Liver (tissue), 9 donors: Measurements from ENCODE around the gene TMEM86B. TPM values are rescaled to one million over a fixed set of nuclear protein-coding genes. Genes with fewer than 3 reads are reported as not detected.

Experiments
- DNase-seq: peaks from one replicate; pipeline ENCODE4 v3.0.0-alpha.2; 2017; ENCODE audit warnings: low spot score
- H3K27ac ChIP-seq, 2 donors: one replicate each; pipeline ENCODE4 v1.7.0; 2013; ENCODE audit warnings: inconsistent platforms in 2 of 2, low read length in 2 of 2, control low read depth in 1 of 2, low read depth in 1 of 2, mild to moderate bottlenecking in 1 of 2
- H3K27me3 ChIP-seq, 4 donors: one replicate each; pipeline versions ENCODE4 v1.6.1 to v1.7.0; 2013; ENCODE audit warnings: low read length in 3 of 4, inconsistent platforms in 1 of 4, mild to moderate bottlenecking in 1 of 4, moderate library complexity in 1 of 4; ENCODE audit not compliant: control insufficient read depth in 4 of 4, insufficient read depth in 4 of 4
- H3K36me3 ChIP-seq, 4 donors: one replicate each; pipeline versions ENCODE4 v1.6.1 to v1.7.0; 2013; ENCODE audit warnings: low read length in 3 of 4, mild to moderate bottlenecking in 3 of 4, low read depth in 1 of 4, moderate library complexity in 1 of 4; ENCODE audit not compliant: control insufficient read depth in 4 of 4, insufficient read depth in 3 of 4
- H3K4me1 ChIP-seq, 4 donors: one replicate each; pipeline versions ENCODE4 v1.6.1 to v1.7.0; 2013; ENCODE audit warnings: low read length in 3 of 4, mild to moderate bottlenecking in 3 of 4, moderate library complexity in 1 of 4; ENCODE audit not compliant: control insufficient read depth in 4 of 4, insufficient read depth in 4 of 4
- H3K4me3 ChIP-seq, 3 donors: one replicate each; pipeline versions ENCODE4 v1.6.1 to v1.7.0; 2013; ENCODE audit warnings: low read length in 3 of 3, control low read depth in 1 of 3, low read depth in 1 of 3, mild to moderate bottlenecking in 1 of 3
- H3K9ac ChIP-seq, 2 donors: one replicate each; pipeline ENCODE4 v1.7.0; 2013; ENCODE audit warnings: low read length in 2 of 2, mild to moderate bottlenecking in 2 of 2, moderate library complexity in 2 of 2, control low read depth in 1 of 2, low read depth in 1 of 2
- H3K9me3 ChIP-seq, 4 donors: one replicate each; pipeline versions ENCODE4 v1.6.1 to v1.7.0; 2013; ENCODE audit warnings: low read length in 3 of 4; ENCODE audit not compliant: control insufficient read depth in 4 of 4
- CTCF ChIP-seq: fragments of 150-350 bp; IDR thresholded peaks from 2 replicates; pipeline ENCODE4 v1.5.1; 2017; ENCODE audit warnings: improper control_type of control experiment, low read depth, low read length; ENCODE audit not compliant: missing input control
- EGR1 ChIP-seq, 2 donors: IDR thresholded peaks; 2 replicates each; pipeline ENCODE4 v1.6.1; 2016 to 2018; ENCODE audit warnings: antibody characterized with exemption in 2 of 2, low read depth in 2 of 2
- FOXA1 ChIP-seq: IDR thresholded peaks from 2 replicates; pipeline ENCODE4 v1.6.1; 2016; ENCODE audit warnings: antibody characterized with exemption
- FOXA2 ChIP-seq: IDR thresholded peaks from 2 replicates; pipeline ENCODE4 v1.6.1; 2016; ENCODE audit warnings: antibody characterized with exemption
- HNF4G ChIP-seq: IDR thresholded peaks from 2 replicates; pipeline ENCODE4 v1.6.1; 2016; ENCODE audit warnings: antibody characterized with exemption
- JUND ChIP-seq, 2 donors: IDR thresholded peaks; 2 replicates each; pipeline ENCODE4 v1.6.1; 2016; ENCODE audit warnings: antibody characterized with exemption in 2 of 2
- MAX ChIP-seq: IDR thresholded peaks from 2 replicates; pipeline ENCODE4 v1.6.1; 2016; ENCODE audit warnings: antibody characterized with exemption
- RAD21 ChIP-seq, 2 donors: IDR thresholded peaks; 2 replicates each; pipeline ENCODE4 v1.6.1; 2016; ENCODE audit warnings: antibody characterized with exemption in 2 of 2, mild to moderate bottlenecking in 2 of 2
- REST ChIP-seq: IDR thresholded peaks from 2 replicates; pipeline ENCODE4 v1.6.1; 2016; ENCODE audit warnings: antibody characterized with exemption, mild to moderate bottlenecking
- RXRA ChIP-seq, 2 donors: IDR thresholded peaks; 2 replicates each; pipeline ENCODE4 v1.6.1; 2017 to 2018; ENCODE audit warnings: antibody characterized with exemption in 2 of 2, mild to moderate bottlenecking in 1 of 2
- SP1 ChIP-seq: IDR thresholded peaks from 2 replicates; pipeline ENCODE4 v1.6.1; 2018; ENCODE audit warnings: antibody characterized with exemption, mild to moderate bottlenecking
- ZBTB33 ChIP-seq: IDR thresholded peaks from 2 replicates; pipeline ENCODE4 v1.6.1; 2016; ENCODE audit warnings: antibody characterized with exemption
- WGBS: extraction: QIAGEN DNeasy Blood & Tissue Kit; methylation state at CpG from one replicate; pipeline ENCODE4 v1.1.7; 2013; 5-methylcytosine and 5-hydroxymethylcytosine counted together
- polyA plus RNA-seq, 2 donors: library from polyadenylated mRNA; stranded (reverse) in 1 of 2; unstranded in 1 of 2; fragments of 200-250 nt in 1 of 2; fragments of >200 nt in 1 of 2; fragmentation: Nextera tagmentation in 1 of 2; extraction: Ambion mirVana in 1 of 2; gene quantifications; one replicate each; pipeline versions ENCODE4 v1.2.1 to v1.2.3, GENCODE V29; 2013 to 2015
- total RNA-seq, 2 donors: library from RNA; depleted of rRNA; stranded (reverse); fragments of >200 nt; gene quantifications; one replicate each; pipeline ENCODE4 v1.2.3, GENCODE V29; 2014
- donor health status: healthy.
- donor health status: healthy.
- donor health status: healthy.
- donor health status: healthy.
- donor health status: healthy.

The TMEM86B gene
- total and polyA plus RNA-seq, 4 donors: 4.8 to 20.1 (median 16.6) TPM

GRCh38 chr19:55216461-55217198, 11.9 kb downstream of the TMEM86B start (continued):
- TF ChIP-seq HNF4G (no peak), FOXA2 (peak; percentile 45), CTCF (no peak)

- H3K4me1 ChIP-seq: peaks cover 2 to 10% (median 9%) of the 10 kb centered on the region in 4 donors
- H3K9me3 ChIP-seq: no peaks in the 10 kb centered on the region
- no peak overlapping the region for H3K9ac ChIP-seq
- no peak overlapping the region for H3K27ac ChIP-seq
- WGBS: 74% methylated on average over 7 of the region's 7 CpGs
- TF ChIP-seq FOXA1 (no peak), REST (no peak), MAX (no peak), RAD21 (IDR thresholded peaks at IDR 0.05) (no peak), JUND (IDR thresholded peaks at IDR 0.05) (no peak), RXRA (IDR thresholded peaks at IDR 0.05) (no peak), EGR1 (IDR thresholded peaks at IDR 0.05; ENCODE audit: low read depth in 2 of 2) (no peak), FOXA2 (no peak)
- no peaks in the 10 kb centered on the region for H3K36me3 ChIP-seq
- H3K4me3 ChIP-seq: no peak overlapping the region
- no peak for DNase-seq
- no peaks in the 10 kb centered on the region for H3K27me3 ChIP-seq
Observed at GRCh38 chr19:55213547-55213946, 15.0 kb downstream of the TMEM86B start.

GRCh38 chr19:55212447-55212846, 16.1 kb downstream of the TMEM86B start:
- Histone ChIP-seq H3K4me3 (no peak overlapping the region), H3K9ac (no peak overlapping the region), H3K9me3 (no peaks in the 10 kb centered on the region), H3K36me3 (no peaks in the 10 kb centered on the region), H3K27me3 (no peaks in the 10 kb centered on the region), H3K27ac (no peak overlapping the region), H3K4me1 (peaks cover 2 to 10% (median 9%) of the 10 kb centered on the region in 4 donors)
- 80% methylated on average over 3 of the region's 3 CpGs for WGBS
- peak; percentile 66 for DNase-seq
- TF ChIP-seq SP1 (no peak), JUND (IDR thresholded peaks at IDR 0.05) (no peak), HNF4G (no peak), ZBTB33 (no peak), CTCF (peak; percentile 46), FOXA1 (no peak), EGR1 (IDR thresholded peaks at IDR 0.05; ENCODE audit: low read depth in 2 of 2) (no peak), RAD21 (IDR thresholded peaks at IDR 0.05) (peak; percentile 58 to 69), FOXA2 (no peak)
